Measurements from ENCODE around the gene CARD14. TPM values are rescaled to one million over a fixed set of nuclear protein-coding genes. Genes with fewer than 3 reads are reported as not detected.
A peak's percentile ranks its signal among the peaks of the same experiment; 100 is the strongest.

CARD14 gene
- total and polyA plus RNA-seq, 2 of the 13 experiments (the other 11 are each of a cell fraction or from before 2014, with no cell fraction given) = 0.11 TPM; not detected in 1

GRCh38 chr17:80147035-80147822 is 22.6 kb upstream of the CARD14 start, which contains the start of gene EIF4A3 (continued):
- TF ChIP-seq ATF2 (CRISPR knock-in tag; IDR thresholded peaks at IDR 0.05) (peak; percentile 82), ZNF431 (CRISPR knock-in tag; IDR thresholded peaks at IDR 0.05; ENCODE audit: borderline replicate concordance, low read depth) (peak; percentile 99; the same call in 1 of the 2 replicates), ZSCAN29 (CRISPR knock-in tag; conservative IDR thresholded peaks at IDR 0.05) (peak; percentile 85), ZNF224 (CRISPR knock-in tag; IDR thresholded peaks at IDR 0.05) (peak; percentile 83; the same call in 1 of the 2 replicates), NFRKB (IDR thresholded peaks at IDR 0.05) (no peak), ZFAT (CRISPR knock-in tag; conservative IDR thresholded peaks at IDR 0.05) (0 out of 2 replicates have a peak, but pooled peaks have one; percentile 38), NR2F2 (IDR thresholded peaks at IDR 0.05; ENCODE audit: borderline replicate concordance, low read depth) (no peak; the same call in 1 of the 2 replicates), ZNF598 (CRISPR knock-in tag; IDR thresholded peaks at IDR 0.05; ENCODE audit: borderline replicate concordance) (peak; percentile 98), ZBTB3 (CRISPR knock-in tag; IDR thresholded peaks at IDR 0.05; ENCODE audit: borderline replicate concordance, low read depth) (peak; percentile 90; the same call in 1 of the 2 replicates), ZNF10 (CRISPR knock-in tag; IDR thresholded peaks at IDR 0.05; ENCODE audit: borderline replicate concordance, low read depth) (peak; percentile 71; the same call in 1 of the 2 replicates), ZNF274 (CRISPR knock-in tag; IDR thresholded peaks at IDR 0.05) (peak; percentile 89), HDAC2 (CRISPR knock-in tag; IDR thresholded peaks at IDR 0.05) (peak; percentile 83), KIAA2018 (CRISPR knock-in tag; IDR thresholded peaks at IDR 0.05; ENCODE audit: borderline replicate concordance) (no peak; the same call in 1 of the 2 replicates), GMEB1 (CRISPR knock-in tag; IDR thresholded peaks at IDR 0.05; ENCODE audit: borderline replicate concordance) (peak; percentile 100), BCL3 (CRISPR knock-in tag; IDR thresholded peaks at IDR 0.05) (no peak; the same call in none of the 2 replicates)
